CD4-positive, alpha-beta T cell treated with Interleukin-6 for 4 hours (primary cell): ENCODE measurements around the gene MYCL.

ENCODE experiments used
- DNase-seq: peaks from one replicate; pipeline ENCODE4 v3.0.0-alpha.2; 2020; ENCODE audit warnings: mixed read lengths

MYCL gene

GRCh38 chr1:39901714-39902459 is at the start of gene MYCL:
TSS of gene MYCL (minus strand) at chr1:39901917. CDS start at chr1:39901434, 483 bp downstream.
- peak; percentile 79 for DNase-seq

GRCh38 chr1:39949891-39950290 is 48.2 kb upstream of the MYCL start:
- no peak for DNase-seq

GRCh38 chr1:39947260-39947659 is 45.5 kb upstream of the MYCL start:
- DNase-seq = no peak

- DNase-seq = no peak
Observed at GRCh38 chr1:39946216-39946615, 44.5 kb upstream of the MYCL start.

- DNase-seq = no peak
Observed at GRCh38 chr1:39944410-39945112, 42.8 kb upstream of the MYCL start.

- DNase-seq = no peak
Observed at GRCh38 chr1:39943471-39944290, 42.0 kb upstream of the MYCL start.

- no peak for DNase-seq
Observed at GRCh38 chr1:39940980-39941871, 39.5 kb upstream of the MYCL start.

GRCh38 chr1:39940253-39940652 is 38.5 kb upstream of the MYCL start:
- no peak for DNase-seq

- no peak for DNase-seq
Observed at GRCh38 chr1:39938856-39939255, 37.1 kb upstream of the MYCL start.

GRCh38 chr1:39936724-39937491 is 35.2 kb upstream of the MYCL start:
- DNase-seq = no peak

- no peak for DNase-seq
Observed at GRCh38 chr1:39933956-39934941, 32.5 kb upstream of the MYCL start.

- DNase-seq = no peak
Observed at GRCh38 chr1:39928809-39929587, 27.3 kb upstream of the MYCL start.

- no peak for DNase-seq
Observed at GRCh38 chr1:39927538-39927937, 25.8 kb upstream of the MYCL start.

GRCh38 chr1:39926820-39927219 is 25.1 kb upstream of the MYCL start:
- no peak for DNase-seq

GRCh38 chr1:39926343-39926793 is 24.7 kb upstream of the MYCL start:
- DNase-seq = peak; percentile 20

- DNase-seq = no peak
Observed at GRCh38 chr1:39925721-39926342, 24.1 kb upstream of the MYCL start.

- DNase-seq = no peak
Observed at GRCh38 chr1:39922251-39922688, 20.6 kb upstream of the MYCL start.

GRCh38 chr1:39919545-39919944 is 17.8 kb upstream of the MYCL start:
- DNase-seq = peak; percentile 45

- no peak for DNase-seq
Observed at GRCh38 chr1:39917825-39918224, 16.1 kb upstream of the MYCL start.
